T-helper 2 cell treated with Interferon-gamma antibody and Interleukin-4, amounts not matched to agents 5 μg/mL and 100 μg/mL, for 36 hours (primary cell): ENCODE results near the gene RORB.
A peak's percentile ranks its signal among the peaks of the same experiment; 100 is the strongest.
"Not testable (repeated sequence)": the region's sequence is repeated elsewhere in the genome, so short reads cannot be mapped to it uniquely, and the experiment has no call there.

Experiments
- DNase-seq: peaks from one replicate; pipeline ENCODE4 v3.0.0; 2021; ENCODE audit warnings: low spot score
- H3K27ac Mint-ChIP-seq: one replicate; pipeline ENCODE4 v1.8.0; 2021; ENCODE audit warnings: mild to moderate bottlenecking, mixed read lengths
- H3K27me3 Mint-ChIP-seq: one replicate; pipeline ENCODE4 v1.8.0; 2021; ENCODE audit warnings: low read depth, mixed read lengths
- H3K36me3 Mint-ChIP-seq: one replicate; pipeline ENCODE4 v1.8.0; 2021; ENCODE audit warnings: low read depth, mixed read lengths
- H3K4me1 Mint-ChIP-seq: one replicate; pipeline ENCODE4 v1.8.0; 2021; ENCODE audit warnings: low read depth, mixed read lengths
- H3K4me3 Mint-ChIP-seq: one replicate; pipeline ENCODE4 v1.8.0; 2022; ENCODE audit warnings: mild to moderate bottlenecking, moderate library complexity, mixed read lengths
- H3K9me3 Mint-ChIP-seq: one replicate; pipeline ENCODE4 v1.8.0; 2021; ENCODE audit warnings: mixed read lengths

The RORB gene

DNA sequence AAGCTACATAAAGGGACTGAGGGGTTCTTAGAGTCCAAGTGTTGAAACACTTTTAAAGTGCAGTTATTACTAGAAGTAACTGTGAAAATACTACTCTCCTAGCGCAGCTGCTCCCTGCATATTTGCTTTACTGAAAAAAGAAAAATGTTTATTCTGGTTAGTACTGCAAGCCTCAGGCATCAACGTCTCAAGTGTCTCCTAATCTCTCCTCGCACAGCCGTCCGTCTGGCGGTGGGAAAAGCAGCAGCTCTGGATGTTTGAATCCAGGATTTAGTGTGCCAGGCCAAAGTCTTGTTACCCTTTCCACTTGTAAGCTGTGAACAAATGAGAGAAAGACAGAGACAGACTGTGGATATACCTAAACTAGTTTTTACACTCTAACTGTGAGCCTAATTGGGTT, 31.1 kb downstream of the RORB start:
- H3K9me3 Mint-ChIP-seq = no peaks in the 10 kb centered on the region
- no peak overlapping the region for H3K4me3 Mint-ChIP-seq
- no peak for DNase-seq
- no peaks in the 10 kb centered on the region for H3K27me3 Mint-ChIP-seq
- no peaks in the 10 kb centered on the region for H3K4me1 Mint-ChIP-seq
- no peak overlapping the region for H3K27ac Mint-ChIP-seq
- H3K36me3 Mint-ChIP-seq = no peaks in the 10 kb centered on the region

DNA sequence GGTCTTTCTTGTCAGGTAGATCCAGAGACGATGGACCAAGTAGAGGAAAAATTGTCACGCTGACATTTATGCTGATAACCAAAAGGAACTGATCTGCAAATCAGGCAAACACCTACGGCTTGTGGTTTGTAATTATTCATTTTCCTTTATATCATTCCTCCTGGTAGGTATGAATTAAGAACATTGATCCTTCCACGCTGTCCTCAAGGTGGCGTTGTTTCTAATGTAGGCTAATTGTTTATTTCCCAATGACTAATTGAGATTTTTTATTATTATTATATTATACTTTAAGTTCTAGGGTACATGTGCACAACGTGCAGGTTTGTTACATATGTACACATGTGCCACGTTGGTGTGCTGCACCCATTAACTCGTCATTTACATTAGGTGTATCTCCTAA, 33.3 kb downstream of the RORB start:
- H3K27ac Mint-ChIP-seq, DNase-seq, H3K9me3 Mint-ChIP-seq, H3K27me3 Mint-ChIP-seq, H3K36me3 Mint-ChIP-seq, H3K4me1 Mint-ChIP-seq, H3K4me3 Mint-ChIP-seq: not testable (repeated sequence)

DNA sequence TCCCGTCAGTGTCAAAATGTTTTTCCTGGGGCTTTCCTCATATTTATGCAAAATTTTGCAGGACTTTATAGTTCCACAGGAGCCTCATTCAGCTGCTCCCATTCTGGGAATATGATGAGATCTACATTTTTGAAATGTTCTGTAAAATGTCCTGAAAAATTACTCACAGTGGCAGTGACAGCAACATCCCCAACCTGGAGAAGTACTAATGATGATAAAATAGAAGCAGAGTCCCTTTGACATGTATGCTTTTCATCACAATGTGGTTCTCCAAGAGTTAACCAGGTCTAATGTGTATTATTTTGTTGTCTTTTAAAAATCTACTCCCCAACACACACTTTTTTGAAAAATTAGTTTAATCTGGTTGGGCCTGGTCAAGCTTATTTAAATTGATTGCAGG, 36.1 kb downstream of the RORB start:
- no peak for DNase-seq
- Mint-ChIP-seq H3K4me1 (no peaks in the 10 kb centered on the region), H3K27ac (no peak overlapping the region), H3K4me3 (no peak overlapping the region), H3K27me3 (no peaks in the 10 kb centered on the region), H3K36me3 (no peaks in the 10 kb centered on the region), H3K9me3 (no peaks in the 10 kb centered on the region)

DNA sequence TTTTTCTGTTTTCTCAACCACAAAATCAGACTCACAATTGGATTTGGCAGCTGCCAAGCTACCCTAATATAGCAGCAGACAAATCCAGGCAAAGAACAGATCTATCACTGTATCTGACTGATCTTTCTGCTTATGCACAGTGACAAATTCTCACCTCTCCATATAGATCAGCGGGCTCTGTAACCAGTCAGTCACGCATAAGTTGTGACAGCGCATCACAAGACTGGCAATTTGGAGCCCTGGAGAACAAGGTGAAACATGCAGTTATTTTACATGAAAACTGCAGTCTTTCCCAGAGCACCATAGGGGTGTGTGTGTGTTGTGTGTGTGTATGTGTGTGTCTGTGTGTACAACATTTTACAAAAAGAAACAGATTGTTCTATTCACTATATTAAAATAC, 37.7 kb downstream of the RORB start:
- DNase-seq = no peak
- Mint-ChIP-seq H3K36me3 (no peaks in the 10 kb centered on the region), H3K4me3 (no peak overlapping the region), H3K27ac (no peak overlapping the region), H3K9me3 (no peaks in the 10 kb centered on the region), H3K4me1 (no peaks in the 10 kb centered on the region), H3K27me3 (no peaks in the 10 kb centered on the region)

DNA sequence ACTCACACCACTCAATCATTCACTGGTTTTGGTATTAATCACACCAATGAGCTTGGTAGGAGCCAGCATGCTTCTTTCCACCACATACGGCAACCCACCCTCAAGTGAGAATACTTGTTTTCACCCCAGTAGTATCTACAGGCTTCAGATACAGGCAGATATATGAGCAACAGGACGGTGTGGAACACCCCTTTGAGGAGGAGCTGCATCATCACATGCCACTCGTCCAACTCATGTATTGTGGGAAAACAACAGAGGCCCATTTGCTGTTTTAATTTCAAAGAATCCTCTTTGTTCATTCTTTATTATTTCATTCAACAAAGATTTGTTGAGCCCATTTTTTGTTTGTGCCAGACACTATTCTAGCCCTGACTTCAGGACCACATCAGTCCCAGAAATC, 46.0 kb downstream of the RORB start:
- Mint-ChIP-seq H3K27me3 (no peaks in the 10 kb centered on the region), H3K9me3 (no peaks in the 10 kb centered on the region), H3K27ac (no peak overlapping the region), H3K36me3 (no peaks in the 10 kb centered on the region), H3K4me3 (no peak overlapping the region), H3K4me1 (no peaks in the 10 kb centered on the region)
- no peak for DNase-seq

DNA sequence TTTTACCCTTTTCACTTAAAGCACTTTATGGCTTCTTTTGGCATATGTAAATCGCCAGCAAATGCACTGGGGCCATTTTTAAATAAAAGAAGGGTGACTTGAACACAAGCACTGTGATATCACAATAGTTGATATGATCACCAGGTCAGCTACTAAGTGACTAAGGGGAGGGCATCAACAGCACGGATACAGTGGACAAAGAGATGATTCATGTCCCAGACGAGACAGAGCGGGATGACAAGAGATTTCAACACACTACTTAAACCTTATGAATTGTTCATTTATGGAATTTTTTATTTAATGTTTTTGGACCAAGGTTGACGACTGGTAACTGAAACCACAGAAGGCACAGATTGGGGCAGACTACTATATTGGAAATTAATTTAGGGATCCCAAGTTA, 54.1 kb downstream of the RORB start:
- Mint-ChIP-seq H3K36me3 (no peaks in the 10 kb centered on the region), H3K4me3 (no peak overlapping the region), H3K4me1 (no peaks in the 10 kb centered on the region), H3K9me3 (no peaks in the 10 kb centered on the region), H3K27me3 (peaks cover 6% of the 10 kb centered on the region), H3K27ac (no peak overlapping the region)
- no peak for DNase-seq

DNA sequence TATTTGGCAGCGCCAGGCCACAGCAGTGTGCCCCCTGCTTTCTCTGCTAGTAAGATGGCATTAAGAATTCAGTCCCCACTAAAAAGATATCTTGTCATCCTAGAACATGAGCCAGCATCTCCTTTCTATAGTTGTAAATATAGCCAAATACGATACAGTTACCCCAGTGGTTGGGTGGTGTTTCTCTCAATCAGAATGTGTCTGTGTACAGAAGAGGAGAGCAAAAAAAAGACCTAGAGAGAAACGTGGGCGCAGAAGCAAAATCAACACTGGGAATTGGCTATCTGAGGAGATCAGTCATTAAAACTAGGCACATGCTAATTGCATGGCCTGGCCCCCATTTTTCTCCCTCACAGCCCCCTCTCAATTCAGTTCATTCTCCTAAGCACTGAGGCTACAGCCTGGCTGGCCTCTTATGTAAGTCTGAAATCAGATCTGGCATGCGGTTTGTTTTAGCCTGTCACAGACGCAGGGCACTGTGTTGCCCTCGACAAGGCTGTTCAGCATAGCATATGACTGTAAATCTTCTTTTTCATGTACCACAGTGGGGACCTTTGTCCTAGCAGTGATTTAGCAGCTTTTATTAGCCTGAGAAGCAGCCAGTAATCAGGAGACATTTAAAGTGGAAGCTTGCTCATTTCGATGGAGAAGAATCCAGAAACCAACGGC, 57.8 kb downstream of the RORB start:
- no peaks in the 10 kb centered on the region for H3K36me3 Mint-ChIP-seq
- no peak overlapping the region for H3K27ac Mint-ChIP-seq
- H3K9me3 Mint-ChIP-seq = no peaks in the 10 kb centered on the region
- no peak for DNase-seq
- H3K4me1 Mint-ChIP-seq = peaks cover 5% of the 10 kb centered on the region
- H3K4me3 Mint-ChIP-seq = no peak overlapping the region
- peaks cover 6% of the 10 kb centered on the region for H3K27me3 Mint-ChIP-seq

DNA sequence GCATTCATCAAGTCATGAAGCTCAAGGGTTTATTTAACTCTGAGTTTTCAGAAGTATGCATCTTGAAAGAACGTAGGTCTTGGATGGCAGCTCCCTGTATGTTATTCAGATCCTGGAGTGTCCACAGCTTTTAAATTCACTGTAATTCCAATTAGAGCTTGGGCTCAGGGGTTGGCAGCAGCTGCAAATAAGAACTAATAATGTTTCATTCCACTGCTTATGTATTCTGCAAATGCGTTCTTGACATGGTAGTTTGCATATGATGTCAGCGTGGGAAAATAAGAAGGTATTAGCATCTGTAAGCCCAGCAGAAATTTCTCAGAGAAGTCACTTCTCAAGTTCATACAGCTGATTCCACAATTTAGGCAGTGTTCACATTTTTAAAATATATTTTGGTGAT, 58.4 kb downstream of the RORB start:
- Mint-ChIP-seq H3K27me3 (peaks cover 6% of the 10 kb centered on the region), H3K9me3 (no peaks in the 10 kb centered on the region), H3K27ac (no peak overlapping the region), H3K4me1 (peaks cover 5% of the 10 kb centered on the region), H3K36me3 (no peaks in the 10 kb centered on the region), H3K4me3 (no peak overlapping the region)
- DNase-seq = no peak

DNA sequence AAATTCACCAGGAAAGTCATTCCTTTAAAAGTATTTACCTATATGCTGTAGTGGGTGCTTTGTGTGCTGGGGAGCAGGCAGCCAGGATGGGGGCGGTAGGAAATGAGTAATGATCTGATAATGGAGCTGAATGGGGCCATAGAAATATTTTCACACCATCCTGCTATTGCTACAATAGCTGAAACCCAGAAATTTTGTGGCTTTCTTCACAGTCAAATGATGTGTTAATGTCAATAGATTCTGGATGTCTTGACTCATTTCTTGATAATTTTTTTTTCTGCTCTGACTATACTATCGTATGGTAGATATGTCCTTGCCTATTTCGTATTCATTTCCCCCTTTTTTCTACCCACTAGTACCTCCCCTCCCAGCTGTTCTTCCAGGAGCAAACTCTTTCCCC, 59.5 kb downstream of the RORB start:
- Mint-ChIP-seq H3K36me3 (no peaks in the 10 kb centered on the region), H3K4me3 (no peak overlapping the region), H3K9me3 (no peaks in the 10 kb centered on the region), H3K27me3 (peaks cover 5% of the 10 kb centered on the region), H3K4me1 (peaks cover 5% of the 10 kb centered on the region), H3K27ac (no peak overlapping the region)
- DNase-seq = peak; percentile 56

DNA sequence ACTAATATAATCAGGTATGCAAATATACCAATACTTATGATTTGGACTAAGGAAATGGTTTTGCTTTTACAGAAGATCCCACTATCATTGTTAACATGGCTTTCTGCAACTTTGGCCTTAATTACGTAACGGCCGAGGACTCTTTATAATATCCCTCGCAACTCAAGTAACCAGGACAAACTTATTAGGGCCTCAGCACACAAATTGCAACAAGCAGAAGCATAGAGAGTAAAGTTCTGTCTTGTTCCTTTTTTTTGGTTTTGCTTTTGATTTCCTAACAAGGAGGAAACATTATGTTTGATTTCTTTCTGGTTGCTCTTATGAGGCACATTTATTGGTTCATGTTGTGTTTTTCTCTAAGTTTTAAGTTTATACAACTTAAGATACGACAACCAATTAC, 60.4 kb downstream of the RORB start:
- Mint-ChIP-seq H3K27ac (no peak overlapping the region), H3K9me3 (no peaks in the 10 kb centered on the region), H3K27me3 (peaks cover 2% of the 10 kb centered on the region), H3K4me3 (no peak overlapping the region), H3K36me3 (no peaks in the 10 kb centered on the region), H3K4me1 (peaks cover 5% of the 10 kb centered on the region)
- no peak for DNase-seq

DNA sequence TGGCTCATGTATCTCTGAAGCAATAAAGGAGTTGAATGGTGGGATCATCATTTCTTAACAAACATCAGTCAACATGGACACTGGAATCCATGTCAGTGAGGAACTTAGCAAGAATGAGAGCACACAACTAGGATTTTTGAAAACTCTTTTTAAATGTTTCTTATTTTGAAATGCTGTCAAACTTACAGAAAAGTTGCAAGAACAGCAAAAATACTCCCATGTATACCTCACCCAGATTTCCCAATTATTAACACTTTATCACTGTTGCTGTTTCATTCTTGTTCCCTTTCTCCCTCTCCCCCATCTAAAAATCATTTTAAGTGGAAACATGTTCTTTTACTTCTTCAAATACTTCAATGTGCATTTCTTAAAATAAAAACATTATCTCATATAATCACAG, 65.5 kb downstream of the RORB start:
- Mint-ChIP-seq H3K9me3 (no peaks in the 10 kb centered on the region), H3K4me1 (no peaks in the 10 kb centered on the region), H3K27me3 (peaks cover 6% of the 10 kb centered on the region), H3K4me3 (no peak overlapping the region), H3K36me3 (no peaks in the 10 kb centered on the region), H3K27ac (no peak overlapping the region)
- no peak for DNase-seq

DNA sequence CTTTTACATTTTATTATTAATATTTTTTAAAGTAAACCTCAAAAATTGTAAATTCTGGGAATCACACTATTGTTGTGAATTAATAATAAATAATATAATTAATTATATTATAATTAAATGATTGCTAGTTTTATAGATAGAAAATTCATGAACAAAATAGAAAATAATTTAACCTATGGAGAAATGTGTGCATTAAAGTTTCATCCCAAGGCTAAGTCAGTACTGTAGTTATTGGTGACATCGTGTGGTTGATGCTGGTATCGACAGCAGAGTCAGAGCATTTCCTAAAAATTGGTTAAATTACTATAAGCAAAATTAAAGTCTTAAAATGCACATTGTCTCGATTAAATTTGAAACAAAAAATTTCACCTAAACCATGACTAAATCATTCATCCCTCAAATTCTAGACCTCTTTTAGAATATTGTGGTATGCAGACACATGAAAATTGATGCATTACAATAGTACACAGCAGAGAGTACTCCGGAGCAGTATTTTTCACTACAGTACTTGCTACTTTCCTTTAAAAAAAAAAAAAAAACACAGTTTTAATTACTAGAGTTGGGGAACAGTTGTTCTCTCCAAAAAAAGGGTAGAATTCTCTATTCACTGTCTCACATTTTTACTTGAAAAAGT, 73.9 kb downstream of the RORB start:
- Mint-ChIP-seq H3K4me3 (no peak overlapping the region), H3K27me3 (peaks cover 4% of the 10 kb centered on the region), H3K27ac (no peak overlapping the region), H3K4me1 (no peaks in the 10 kb centered on the region), H3K36me3 (no peaks in the 10 kb centered on the region), H3K9me3 (no peaks in the 10 kb centered on the region)
- no peak for DNase-seq

DNA sequence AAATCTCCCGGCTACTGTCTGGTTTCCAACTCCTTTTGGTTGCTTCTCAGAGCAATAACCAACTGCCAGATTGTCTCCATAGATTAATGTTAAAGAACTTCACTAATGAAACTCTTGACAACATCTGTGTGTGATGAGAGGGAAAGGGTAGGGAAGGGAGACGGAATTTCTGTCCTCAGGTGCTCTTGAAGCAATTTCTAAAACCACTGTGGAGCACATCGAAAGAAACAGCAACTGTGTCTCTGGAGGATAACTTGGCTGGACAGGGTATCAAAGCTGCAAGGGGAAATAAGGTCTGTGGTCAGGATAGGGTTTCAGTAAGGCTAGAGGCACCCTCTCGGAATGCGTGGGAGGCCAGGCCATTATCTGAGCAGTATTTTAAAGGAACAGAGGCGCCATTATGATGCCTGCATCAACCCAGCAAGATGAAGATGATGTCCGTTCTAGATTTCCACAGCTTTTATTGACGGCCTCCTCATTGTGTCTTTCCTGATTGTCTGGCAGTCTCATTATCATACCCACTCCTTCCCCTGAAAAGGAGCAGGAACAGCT, 76.6 kb downstream of the RORB start:
- Mint-ChIP-seq H3K4me1 (no peaks in the 10 kb centered on the region), H3K4me3 (no peak overlapping the region), H3K27me3 (peaks cover 4% of the 10 kb centered on the region), H3K36me3 (no peaks in the 10 kb centered on the region), H3K27ac (no peak overlapping the region), H3K9me3 (no peaks in the 10 kb centered on the region)
- DNase-seq = no peak

DNA sequence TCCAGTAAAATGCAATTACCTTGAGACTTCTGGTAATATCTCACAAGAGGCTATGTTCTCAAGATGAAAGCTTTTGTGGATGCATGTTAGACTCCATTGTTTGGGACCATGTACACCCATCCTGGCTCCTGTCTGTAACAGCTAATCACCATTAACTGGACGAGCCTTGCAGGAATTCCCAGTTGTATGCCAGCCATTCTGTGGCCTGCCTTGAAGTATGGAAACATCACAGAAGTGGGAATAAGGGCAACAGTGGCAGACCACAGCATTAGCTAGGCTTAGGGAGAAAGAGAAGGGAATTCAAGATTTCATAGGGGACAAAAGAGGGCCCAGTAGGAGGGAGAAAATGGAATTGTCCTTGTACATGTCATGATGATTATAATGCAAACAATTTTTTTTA, 79.0 kb downstream of the RORB start:
- no peaks in the 10 kb centered on the region for H3K4me1 Mint-ChIP-seq
- H3K9me3 Mint-ChIP-seq = no peaks in the 10 kb centered on the region
- H3K4me3 Mint-ChIP-seq = no peak overlapping the region
- H3K27me3 Mint-ChIP-seq = peaks cover 4% of the 10 kb centered on the region
- no peak for DNase-seq
- no peaks in the 10 kb centered on the region for H3K36me3 Mint-ChIP-seq
- no peak overlapping the region for H3K27ac Mint-ChIP-seq

DNA sequence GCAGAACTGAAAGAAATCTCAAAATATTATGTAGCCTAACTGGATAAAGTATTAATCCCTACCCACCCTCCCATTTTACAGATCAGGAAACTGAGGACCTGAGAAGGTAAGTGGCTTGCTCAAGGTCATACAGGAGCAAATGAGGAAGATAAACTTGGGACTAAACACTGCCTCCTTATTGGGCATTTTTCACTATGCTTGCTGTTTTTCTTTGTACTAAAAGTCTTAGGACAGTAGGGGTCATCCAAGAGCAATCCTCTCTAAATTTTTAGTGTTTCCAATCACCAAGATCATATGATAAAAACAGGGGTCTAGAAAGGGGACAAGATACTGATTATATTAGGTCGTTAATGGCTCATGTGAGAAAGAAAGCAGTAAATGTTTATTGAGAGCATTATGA, 80.8 kb downstream of the RORB start:
- no peak for DNase-seq
- Mint-ChIP-seq H3K4me1 (no peaks in the 10 kb centered on the region), H3K36me3 (no peaks in the 10 kb centered on the region), H3K4me3 (no peak overlapping the region), H3K27ac (no peak overlapping the region), H3K27me3 (no peaks in the 10 kb centered on the region), H3K9me3 (no peaks in the 10 kb centered on the region)
